ENCODE results near the gene KRT38.

KRT38 gene

GRCh38 chr17:41393826-41394225, 47.0 kb downstream of the KRT38 start:
- DNase-seq: no peak

GRCh38 chr17:41393294-41393693, 47.5 kb downstream of the KRT38 start:
- no peak for DNase-seq

- no peak for DNase-seq
These were observed 48.5 kb downstream of the KRT38 start for GRCh38 chr17:41392278-41392677.

GRCh38 chr17:41391535-41391934, 49.2 kb downstream of the KRT38 start:
- DNase-seq: no peak

GRCh38 chr17:41390411-41390938, 50.3 kb downstream of the KRT38 start:
- DNase-seq: no peak

GRCh38 chr17:41387670-41388069, 53.1 kb downstream of the KRT38 start:
- DNase-seq: no peak

GRCh38 chr17:41386227-41386626, 54.6 kb downstream of the KRT38 start:
- no peak for DNase-seq

Measured in NCI-H1092 treated with DMSO at 0.1 percent for 48 hours (cell line).